Neural cell (in vitro differentiated cells): Measurements from ENCODE around the gene UBE2I.

Source experiments
- CTCF ChIP-seq: fragments of 450-650 bp; IDR thresholded peaks from 2 replicates; pipeline ENCODE4 v1.5.1; 2014; ENCODE audit warnings: antibody characterized with exemption, mild to moderate bottlenecking, moderate library complexity; ENCODE audit not compliant: poor library complexity, severe bottlenecking
- RAD21 ChIP-seq: fragments of 450-650 bp; conservative IDR thresholded peaks from 2 replicates; pipeline ENCODE4 v1.6.1; 2014; ENCODE audit warnings: antibody characterized with exemption, mild to moderate bottlenecking, moderate library complexity

GRCh38 chr16:1306334-1306733, 3.1 kb upstream of the UBE2I start:
- no peak for TF ChIP-seq CTCF
- no peak for TF ChIP-seq RAD21
